AG10803 (cell line): ENCODE measurements around the gene DCP1B.
A peak's percentile ranks its signal among the peaks of the same experiment; 100 is the strongest.

Source experiments
- DNase-seq: peaks from one replicate; pipeline ENCODE4 v3.0.0; 2010; ENCODE audit warnings: low read depth
- H3K4me3 ChIP-seq: 2 replicates; pipeline ENCODE4 v1.5.1; 2011; ENCODE audit warnings: mild to moderate bottlenecking, low read length, control low read depth
- CTCF ChIP-seq: conservative IDR thresholded peaks from 2 replicates; pipeline ENCODE4 v1.5.1; 2011; ENCODE audit warnings: mild to moderate bottlenecking, low read length, control low read depth, inconsistent platforms

DCP1B gene

GRCh38 chr12:1935700-1936378 lies 68.4 kb downstream of the DCP1B start:
- TF ChIP-seq CTCF = no peak
- no peak overlapping the region for H3K4me3 ChIP-seq

GRCh38 chr12:1935242-1935641 lies 69.0 kb downstream of the DCP1B start:
- H3K4me3 ChIP-seq = no peak overlapping the region
- DNase-seq = no peak
- no peak for TF ChIP-seq CTCF

More at GRCh38 chr12:1935700-1936378, 68.4 kb downstream of the DCP1B start:
- no peak for DNase-seq

GRCh38 chr12:1934831-1935230 lies 69.4 kb downstream of the DCP1B start:
- no peak for DNase-seq
- no peak overlapping the region for H3K4me3 ChIP-seq
- TF ChIP-seq CTCF = no peak

GRCh38 chr12:1934068-1934467 lies 70.2 kb downstream of the DCP1B start:
- DNase-seq = no peak
- no peak overlapping the region for H3K4me3 ChIP-seq
- TF ChIP-seq CTCF = no peak

GRCh38 chr12:1933342-1934051 lies 70.8 kb downstream of the DCP1B start:
- no peak overlapping the region for H3K4me3 ChIP-seq
- no peak for DNase-seq

GRCh38 chr12:1932264-1932777 lies 71.9 kb downstream of the DCP1B start:
- TF ChIP-seq CTCF = no peak
- no peak overlapping the region for H3K4me3 ChIP-seq
- peak; percentile 30 for DNase-seq

More at GRCh38 chr12:1933342-1934051, 70.8 kb downstream of the DCP1B start:
- no peak for TF ChIP-seq CTCF

GRCh38 chr12:1931642-1932041 lies 72.6 kb downstream of the DCP1B start:
- no peak for DNase-seq
- TF ChIP-seq CTCF = no peak
- no peak overlapping the region for H3K4me3 ChIP-seq
